H54 (cell line): Measurements from ENCODE around the gene BDKRB2.
A peak's percentile ranks its signal among the peaks of the same experiment; 100 is the strongest.

ENCODE experiments used
- DNase-seq: peaks from one replicate; pipeline ENCODE4 v3.0.0; 2011; ENCODE audit warnings: low spot score, mixed read lengths; ENCODE audit not compliant: insufficient read length
- FAIRE-seq: peaks from 3 replicates; lab custom pipeline; 2011; peaks lifted over from hg19 to GRCh38; lab: Jason Lieb, UNC
- POLR2A ChIP-seq: IDR thresholded peaks from 2 replicates; pipeline ENCODE4 v1.6.1; 2011; ENCODE audit warnings: low read depth, mild to moderate bottlenecking, low read length

The BDKRB2 gene

DNA sequence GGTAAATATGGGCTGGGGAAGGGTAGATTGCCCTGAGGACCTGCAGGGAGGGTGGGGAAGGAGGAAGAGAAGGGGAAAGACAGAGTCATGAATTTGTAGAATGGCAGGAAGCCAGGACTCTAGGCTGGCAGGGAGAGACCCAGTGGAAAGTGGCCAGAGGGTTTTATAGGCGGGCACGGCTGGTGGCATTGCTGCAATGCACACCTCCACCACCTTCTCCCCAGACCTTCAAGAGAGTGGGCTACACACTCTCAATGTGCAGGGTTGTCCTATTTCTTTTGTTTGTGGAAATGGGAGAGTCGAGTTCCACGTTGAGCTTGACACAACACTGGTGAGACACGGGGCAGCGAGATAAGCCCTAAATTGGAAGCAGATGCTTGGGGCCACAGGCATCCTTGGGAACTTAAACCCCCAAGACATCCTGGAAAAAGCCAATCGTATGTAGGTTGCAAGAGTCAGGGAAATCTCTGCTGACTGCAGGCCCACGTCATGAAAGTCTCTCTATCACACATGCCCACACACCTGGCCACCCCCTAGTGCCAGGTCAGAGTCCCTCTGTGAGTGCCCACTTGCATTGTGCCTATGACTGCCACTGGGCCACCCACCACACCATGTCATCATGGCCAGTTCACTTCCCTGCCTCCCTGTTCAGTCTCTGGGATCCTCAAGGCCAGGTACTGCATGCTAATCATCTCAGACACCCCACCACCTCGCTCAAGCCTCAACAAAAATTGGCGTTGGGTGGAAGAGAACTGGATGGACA lies 38.0 kb upstream of the BDKRB2 start:
- no peak for FAIRE-seq
- DNase-seq = no peak
- TF ChIP-seq POLR2A = no peak

DNA sequence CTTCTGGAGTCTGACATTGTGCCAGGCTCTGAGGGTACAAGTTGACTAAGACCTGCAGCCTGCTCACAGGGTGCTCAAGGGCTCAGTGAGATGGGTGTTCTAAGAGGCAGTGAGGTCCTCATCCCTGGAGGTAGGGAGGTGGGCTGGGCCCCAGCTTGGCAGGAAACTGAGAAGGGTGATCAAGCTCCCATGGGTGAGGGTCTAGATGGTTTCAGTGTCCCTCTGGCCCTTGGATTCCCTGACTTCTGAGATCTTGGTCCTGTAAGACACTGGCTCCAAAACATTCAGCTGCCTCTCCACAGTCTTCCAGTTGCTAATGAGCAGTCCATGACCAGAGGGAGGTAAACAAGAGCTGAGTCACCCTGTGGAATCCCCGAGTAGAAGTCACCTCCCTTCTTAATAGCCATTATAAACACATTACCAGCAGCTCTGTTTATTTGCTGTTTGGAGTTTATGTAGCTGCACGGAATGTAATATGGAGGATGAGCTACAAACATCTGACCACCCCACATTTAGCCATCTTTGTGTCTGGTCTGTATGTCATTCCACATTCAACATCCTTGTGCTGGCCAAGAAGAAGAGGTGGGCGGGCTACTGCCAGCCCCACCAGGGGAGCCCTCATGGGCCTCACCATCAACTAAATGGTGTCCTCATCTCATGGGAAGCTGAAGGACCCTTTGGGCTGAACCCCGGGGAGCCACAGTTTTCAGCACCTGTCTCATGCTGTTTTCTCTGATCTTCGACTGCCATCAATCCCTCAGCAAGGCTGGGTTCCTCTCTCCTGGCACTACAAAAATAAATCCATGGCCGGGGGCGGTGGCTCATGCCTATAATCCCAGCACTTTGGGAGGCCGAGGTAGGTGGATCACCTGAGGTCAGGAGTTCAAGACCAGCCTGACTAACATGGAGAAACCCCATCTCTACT lies 37.2 kb upstream of the BDKRB2 start:
- DNase-seq = peak; percentile 78
- no peak for TF ChIP-seq POLR2A
- FAIRE-seq = peak; percentile 92

DNA sequence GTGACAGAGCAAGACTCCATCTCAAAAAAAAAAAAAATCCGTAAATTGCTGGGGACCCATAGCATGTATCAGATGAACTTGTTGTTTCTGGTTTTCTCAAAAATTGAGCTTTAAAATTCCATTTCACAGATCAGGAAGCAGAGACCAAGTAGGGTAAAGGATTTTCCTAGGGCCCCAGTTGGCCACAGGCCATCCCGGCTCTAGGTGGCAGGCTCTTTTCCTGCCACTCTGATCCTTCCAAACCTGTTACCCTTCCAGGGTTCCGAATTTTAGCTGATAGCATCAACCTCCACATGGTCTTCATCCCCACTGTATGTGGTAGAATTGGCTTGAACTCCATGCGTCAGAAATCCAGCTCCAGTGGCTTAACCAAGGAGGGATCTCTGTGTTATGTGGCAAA lies 36.1 kb upstream of the BDKRB2 start:
- FAIRE-seq (no peak), DNase-seq (no peak)
- TF ChIP-seq POLR2A = no peak

DNA sequence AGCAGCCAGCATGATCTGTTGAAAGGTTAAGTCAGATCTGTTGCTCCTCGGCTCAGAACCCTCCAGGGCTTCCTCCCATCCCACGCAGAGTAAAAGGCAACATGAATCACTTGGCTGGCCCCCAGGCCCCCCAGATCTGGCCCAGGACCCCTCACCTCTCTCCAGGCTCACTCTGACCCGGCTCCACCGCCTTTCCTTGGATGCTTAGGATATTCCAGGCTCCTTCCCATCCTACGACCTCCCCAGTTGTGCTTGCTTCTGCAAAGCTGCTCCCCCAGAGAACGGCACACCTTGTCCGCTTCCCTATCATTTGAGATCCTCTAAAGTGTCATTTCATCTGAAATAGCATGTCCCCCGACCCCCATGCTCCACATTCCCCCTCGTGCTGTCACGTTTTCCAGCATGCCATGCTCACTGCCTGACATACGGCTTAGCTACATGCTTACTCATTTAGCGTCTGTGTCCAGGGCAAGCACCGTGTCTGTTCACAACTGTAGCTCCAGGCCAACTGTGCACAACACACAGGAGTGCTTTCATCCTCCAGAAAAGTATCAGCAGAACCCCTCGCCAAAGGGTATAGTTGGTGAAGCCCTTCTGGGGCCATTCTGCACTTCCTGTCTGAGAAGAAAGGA lies 33.6 kb upstream of the BDKRB2 start:
- DNase-seq = no peak
- no peak for TF ChIP-seq POLR2A
- no peak for FAIRE-seq

- no peak for DNase-seq
- no peak for FAIRE-seq
- TF ChIP-seq POLR2A = no peak
Measured at GRCh38 chr14:96173636-96174475, 30.8 kb upstream of the BDKRB2 start.

- no peak for FAIRE-seq
- TF ChIP-seq POLR2A = no peak
- DNase-seq = no peak
Measured at GRCh38 chr14:96176275-96176674, 28.4 kb upstream of the BDKRB2 start.

DNA sequence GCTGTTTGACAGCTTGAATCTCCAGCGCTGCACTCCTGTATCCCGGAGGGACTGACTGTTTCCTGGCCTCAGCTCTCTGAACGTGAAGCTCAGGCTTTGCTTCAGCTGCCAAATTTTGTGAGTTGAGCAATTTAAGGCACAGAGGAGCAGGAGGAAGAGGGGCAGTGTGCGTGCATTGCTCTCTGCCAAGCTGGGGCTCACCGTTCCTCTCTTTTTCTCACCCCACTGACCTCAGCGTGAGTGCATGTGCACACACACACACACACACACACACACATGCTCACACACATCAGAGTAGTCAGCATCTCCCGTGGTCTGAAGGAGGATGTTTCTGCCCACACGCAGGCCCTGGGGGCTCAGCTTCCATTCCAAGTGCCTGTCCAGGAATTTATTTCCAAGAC lies 27.8 kb upstream of the BDKRB2 start:
- DNase-seq (no peak), FAIRE-seq (no peak)
- no peak for TF ChIP-seq POLR2A

DNA sequence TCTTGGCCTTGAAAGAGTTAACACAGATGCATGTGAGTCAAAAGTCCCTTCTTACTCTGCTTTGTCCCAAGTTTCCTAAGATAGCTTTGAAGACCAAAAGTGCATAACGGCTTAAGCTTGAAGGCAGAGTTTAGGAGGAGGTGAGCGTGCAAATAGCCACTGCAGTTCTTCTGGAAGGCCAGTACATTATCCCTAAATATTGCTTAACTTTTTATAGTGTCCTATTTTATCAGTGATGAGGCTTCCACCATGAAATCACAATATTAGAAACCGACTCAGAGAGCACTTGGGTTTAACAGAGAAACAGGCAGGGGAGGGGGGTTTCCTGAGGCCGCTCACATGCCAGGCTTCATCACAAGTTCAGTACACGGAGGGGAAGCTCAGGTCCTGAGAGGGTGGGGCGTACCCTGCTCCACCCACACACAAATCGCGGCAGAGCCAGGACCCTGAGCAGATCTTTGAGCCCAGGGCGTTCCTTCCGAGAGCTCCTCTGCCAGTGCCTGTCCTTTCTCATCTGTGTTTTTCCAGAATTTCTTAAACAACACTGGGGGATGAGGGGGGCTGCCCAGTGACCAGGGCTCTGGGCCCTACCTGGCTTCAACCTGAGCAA lies 26.8 kb upstream of the BDKRB2 start:
- DNase-seq (no peak), FAIRE-seq (no peak)
- no peak for TF ChIP-seq POLR2A

GRCh38 chr14:96178461-96179321 lies 25.9 kb upstream of the BDKRB2 start:
- no peak for FAIRE-seq
- no peak for DNase-seq
- TF ChIP-seq POLR2A = no peak

- DNase-seq = no peak
- no peak for TF ChIP-seq POLR2A
- FAIRE-seq = no peak
Measured at GRCh38 chr14:96180043-96180874, 24.4 kb upstream of the BDKRB2 start.
